Adrenal gland (tissue), 12 donors: ENCODE measurements around the gene MEIOB. TPM values are rescaled to one million over a fixed set of nuclear protein-coding genes. Genes with fewer than 3 reads are reported as not detected.
"Not testable (repeated sequence)": the region's sequence is repeated elsewhere in the genome, so short reads cannot be mapped to it uniquely, and the experiment has no call there.

Experiments
- DNase-seq, 7 donors: peaks; one replicate each; pipeline ENCODE4 v3.0.0-alpha.2; 2019 to 2020
- H3K27ac ChIP-seq, 5 donors: fragments of 200-600 bp; sonication (generic) in 4 of 5; 1 replicate in 3 of 5; 2 replicates in 2 of 5; pipeline versions ENCODE4 v1.5.1 to v1.8.0; 2016 to 2020; ENCODE audit warnings: mild to moderate bottlenecking in 1 of 5
- H3K27me3 ChIP-seq: fragments of 200-600 bp; 2 replicates; pipeline ENCODE4 v1.8.0; 2021
- H3K36me3 ChIP-seq, 2 donors: fragments of 200-600 bp; replicated peaks in 1 of 2; 1 replicate in 1 of 2; 2 replicates in 1 of 2; pipeline versions ENCODE4 v1.5.1 to v1.8.0; 2018 to 2022
- H3K4me1 ChIP-seq, 2 donors: fragments of 200-600 bp; replicated peaks in 1 of 2; 1 replicate in 1 of 2; 2 replicates in 1 of 2; pipeline versions ENCODE4 v1.5.1 to v1.8.0; 2018 to 2021
- H3K4me3 ChIP-seq, 4 donors: fragments of 200-600 bp; sonication (generic) in 3 of 4; one replicate each; pipeline ENCODE4 v1.5.1; 2016 to 2018
- H3K9me3 ChIP-seq, 3 donors: fragments of 200-600 bp; sonication (generic) in 1 of 3; replicated peaks in 1 of 3; 1 replicate in 2 of 3; 2 replicates in 1 of 3; pipeline versions ENCODE4 v1.5.1 to v1.8.0; 2016 to 2021
- CTCF ChIP-seq, 6 experiments: fragments of 450-650 bp in 4 of 6; fragments of 200-600 bp in 2 of 6; sonication (generic) in 1 of 6; IDR thresholded peaks; 1 replicate in 5 of 6; 2 replicates in 1 of 6; pipeline versions ENCODE4 v1.5.1 to v1.8.0; 2016 to 2021; ENCODE audit warnings: antibody characterized with exemption in 6 of 6, mild to moderate bottlenecking in 2 of 6, moderate library complexity in 1 of 6
- POLR2A ChIP-seq, 2 donors: fragments of 450-650 bp; IDR thresholded peaks; one replicate each; pipeline ENCODE4 v1.6.1; 2017; ENCODE audit warnings: antibody characterized with exemption in 2 of 2, mild to moderate bottlenecking in 2 of 2, moderate library complexity in 1 of 2
- WGBS, 4 donors: extraction: QIAGEN DNeasy Blood & Tissue Kit in 2 of 4; methylation state at CpG; one replicate each; pipeline versions ENCODE4 v1.1.5 to v1.1.7; 2013 to 2017; 5-methylcytosine and 5-hydroxymethylcytosine counted together
- intact Hi-C, 2 donors: fragments of 100-400 bp; cut with DNase I; formaldehyde crosslinking; loops; one replicate each; pipeline versions ENCODE4 v1.14.1 to v1.15.0; 2022 to 2023
- polyA plus RNA-seq, 3 donors: library from polyadenylated mRNA; stranded (reverse); fragments of 200-250 nt in 2 of 3; fragments of 350-450 nt in 1 of 3; fragmentation: Illumina TruSeq in 1 of 3; extraction: RNeasy Lipid Tissue Mini Kit (QIAGEN cat#74804) in 1 of 3; gene quantifications; one replicate each; pipeline ENCODE4 v1.2.3, GENCODE V29; 2013 to 2014
- total RNA-seq, 9 donors: library from RNA; depleted of rRNA in 4 of 9; stranded (reverse); fragments of >200 nt in 4 of 9; fragments of 120-200 nt in 1 of 9; fragmentation: NEBNext Ultra II Directional in 1 of 9; extraction: Animal tissue kit (Norgen Biotek cat#: 25700) in 1 of 9; gene quantifications; one replicate each; pipeline versions ENCODE4 v1.1.0 to v1.2.4, GENCODE V29; 2013 to 2023
- donor health status: healthy with polysubstance abuse.
- donor health status: Bipolar disorder and iron deficiency.
- donor health status: DM: yes; HTN: yes; CAD: no.
- donor health status: DM: no; HTN: no; CAD: no.
- donor health status: DM: no; HTN: no; CAD: no.
- donor health status: DM: yes; HTN: yes; CAD: no.

The MEIOB gene
- total and polyA plus RNA-seq, 12 donors: 0.23 TPM; not detected in 11

- no peak for DNase-seq
- Histone ChIP-seq H3K4me1 (no peaks in the 10 kb centered on the region), H3K9me3 (no peaks in the 10 kb centered on the region), H3K27ac (no peak overlapping the region), H3K36me3 (no peaks in the 10 kb centered on the region), H3K27me3 (no peaks in the 10 kb centered on the region), H3K4me3 (no peak overlapping the region)
- intact Hi-C loops: no loop called here
- TF ChIP-seq POLR2A (IDR thresholded peaks at IDR 0.05) (no peak), CTCF (IDR thresholded peaks at IDR 0.05) (no peak)
- WGBS, 4 donors: 76 to 85% (median 80%) methylated on average over 16 of the region's 16 CpGs
These were observed 27.9 kb upstream of the MEIOB start for GRCh38 chr16:1899641-1900451.

GRCh38 chr16:1897692-1898091 lies 25.7 kb upstream of the MEIOB start:
- WGBS, 4 donors: 78 to 90% (median 88%) methylated on average over 2 of the region's 2 CpGs
- H3K4me3 ChIP-seq, H3K36me3 ChIP-seq, DNase-seq, H3K27me3 ChIP-seq, H3K9me3 ChIP-seq, intact Hi-C loops, H3K4me1 ChIP-seq, H3K27ac ChIP-seq: not testable (repeated sequence)

GRCh38 chr16:1895949-1896675 lies 24.1 kb upstream of the MEIOB start:
- TF ChIP-seq POLR2A (IDR thresholded peaks at IDR 0.05) (no peak), CTCF (IDR thresholded peaks at IDR 0.05) (no peak)
- no peak for DNase-seq
- Histone ChIP-seq H3K27me3 (no peaks in the 10 kb centered on the region), H3K27ac (no peak overlapping the region), H3K4me3 (no peak overlapping the region), H3K9me3 (no peaks in the 10 kb centered on the region), H3K4me1 (no peaks in the 10 kb centered on the region), H3K36me3 (no peaks in the 10 kb centered on the region)
- WGBS, 4 donors: 77 to 84% (median 79%) methylated on average over 17 to 27 of the region's 27 CpGs
- intact Hi-C loops: no loop called here

- WGBS, 4 donors: 82 to 88% (median 85%) methylated on average over 4 to 5 of the region's 5 CpGs
- no peaks in the 10 kb centered on the region for H3K4me1 ChIP-seq
- TF ChIP-seq POLR2A (IDR thresholded peaks at IDR 0.05): no peak
- no peak for TF ChIP-seq CTCF (IDR thresholded peaks at IDR 0.05)
- intact Hi-C loops: no loop called here
- H3K27ac ChIP-seq: no peak overlapping the region
- no peak overlapping the region for H3K4me3 ChIP-seq
- no peaks in the 10 kb centered on the region for H3K27me3 ChIP-seq
- no peaks in the 10 kb centered on the region for H3K9me3 ChIP-seq
- DNase-seq: no peak
- no peaks in the 10 kb centered on the region for H3K36me3 ChIP-seq
These were observed 23.1 kb upstream of the MEIOB start for GRCh38 chr16:1895068-1895467.
